HepG2 (cell line): ENCODE results near the gene CD3D. TPM values are rescaled to one million over a fixed set of nuclear protein-coding genes. Genes with fewer than 3 reads are reported as not detected.

Experiments used
- BCL6 ChIP-seq: IDR thresholded peaks from 2 replicates; pipeline ENCODE4 v1.6.1; 2016; ENCODE audit warnings: missing genetic modification reagents, missing compliant biosample characterization
- ELF4 ChIP-seq: sonication (generic); formaldehyde crosslinking; IDR thresholded peaks from 2 replicates; pipeline ENCODE4 v1.5.0; 2020; ENCODE audit warnings: missing genetic modification reagents, mild to moderate bottlenecking, moderate library complexity, borderline replicate concordance
- HDAC1 ChIP-seq: sonication (generic); formaldehyde crosslinking; IDR thresholded peaks from 2 replicates; pipeline ENCODE4 v1.5.1; 2020; ENCODE audit warnings: mild to moderate bottlenecking, missing genetic modification reagents
- HNF4A ChIP-seq: sonication (generic); formaldehyde crosslinking; IDR thresholded peaks from 2 replicates; pipeline ENCODE4 v1.4.0; 2020; ENCODE audit warnings: missing genetic modification reagents
- KLF12 ChIP-seq: sonication (generic); formaldehyde crosslinking; IDR thresholded peaks from 2 replicates; pipeline ENCODE4 v1.4.0; 2020; ENCODE audit warnings: missing genetic modification reagents, borderline replicate concordance
- MIER2 ChIP-seq: IDR thresholded peaks from 2 replicates; pipeline ENCODE4 v1.6.1; 2016; ENCODE audit warnings: missing biosample characterization, missing genetic modification reagents
- NFKB2 ChIP-seq: sonication (generic); formaldehyde crosslinking; IDR thresholded peaks from 2 replicates; pipeline ENCODE4 v1.4.0; 2020; ENCODE audit warnings: missing genetic modification reagents, borderline replicate concordance
- POLR2G ChIP-seq: fragments of 200-400 bp; formaldehyde crosslinking; IDR thresholded peaks from 2 replicates; pipeline ENCODE4 v1.6.1; 2018; ENCODE audit warnings: mild to moderate bottlenecking, low read depth, low read length, moderate library complexity
- RAD51 ChIP-seq: fragments of 450-650 bp; IDR thresholded peaks from 2 replicates; pipeline ENCODE4 v1.6.1; 2016; ENCODE audit warnings: borderline replicate concordance
- REPIN1 ChIP-seq: sonication (generic); formaldehyde crosslinking; IDR thresholded peaks from 2 replicates; pipeline ENCODE4 v1.8.0; 2022; ENCODE audit warnings: missing genetic modification reagents, low read depth, mild to moderate bottlenecking, borderline replicate concordance
- SAFB2 ChIP-seq: sonication (generic); formaldehyde crosslinking; IDR thresholded peaks from 2 replicates; pipeline ENCODE4 v1.5.1; 2020; ENCODE audit warnings: missing genetic modification reagents, low read depth, mild to moderate bottlenecking, borderline replicate concordance
- TMF1 ChIP-seq: sonication (generic); formaldehyde crosslinking; IDR thresholded peaks from 2 replicates; pipeline ENCODE4 v1.8.1; 2022; ENCODE audit warnings: low read depth, missing genetic modification reagents
- ZNF160 ChIP-seq: sonication (generic); formaldehyde crosslinking; IDR thresholded peaks from 2 replicates; pipeline ENCODE4 v1.8.0; 2022; ENCODE audit warnings: mild to moderate bottlenecking, inconsistent platforms, missing genetic modification reagents
- ZNF292 ChIP-seq: sonication (generic); formaldehyde crosslinking; IDR thresholded peaks from 2 replicates; pipeline ENCODE4 v1.8.1; 2022; ENCODE audit warnings: mild to moderate bottlenecking, low read depth, missing genetic modification reagents, borderline replicate concordance
- ZNF772 ChIP-seq: sonication (generic); formaldehyde crosslinking; IDR thresholded peaks from 2 replicates; pipeline ENCODE4 v1.5.0; 2020; ENCODE audit warnings: mild to moderate bottlenecking, missing genetic modification reagents
- ZNF777 ChIP-seq: sonication (generic); formaldehyde crosslinking; IDR thresholded peaks from 2 replicates; pipeline ENCODE4 v1.4.0; 2020; ENCODE audit warnings: missing genetic modification reagents
- polyA plus RNA-seq, 8 experiments: library from polyadenylated mRNA; depleted of rRNA in 3 of 8; stranded (reverse) in 7 of 8; unstranded in 1 of 8; fragments of >200 nt; fragmentation: Illumina TruSeq in 4 of 8; extraction: Trizol in 4 of 8; gene quantifications; 2 replicates each; pipeline versions ENCODE4 v1.2.1 to v1.2.3, GENCODE V29; 2011 to 2016; ENCODE audit warnings: low read depth in 4 of 8, missing spikeins in 1 of 8, mixed read lengths in 1 of 8; ENCODE audit not compliant: insufficient read depth in 1 of 8
- total RNA-seq, 5 experiments: library from RNA; depleted of rRNA; stranded (reverse); fragments of >200 nt; fragmentation: Illumina TruSeq; extraction: Trizol; gene quantifications; 2 replicates each; pipeline ENCODE4 v1.2.3, GENCODE V29; 2016; ENCODE audit warnings: low read depth in 1 of 5
- TF ChIP-seq, protein P1 (sequence below): fragments of 450-650 bp; IDR thresholded peaks from 2 replicates; pipeline ENCODE4 v1.6.1; 2017; ENCODE audit warnings: mild to moderate bottlenecking
- TF ChIP-seq, protein P2 (sequence below): IDR thresholded peaks from 2 replicates; pipeline ENCODE4 v1.6.1; 2016; ENCODE audit warnings: missing genetic modification reagents, missing compliant biosample characterization
- TF ChIP-seq, protein P3 (sequence below): sonication (generic); formaldehyde crosslinking; IDR thresholded peaks from 2 replicates; pipeline ENCODE4 v1.5.0; 2020; ENCODE audit warnings: missing genetic modification reagents
- TF ChIP-seq, protein P4 (sequence below): IDR thresholded peaks from 2 replicates; pipeline ENCODE4 v1.6.1; 2018; ENCODE audit warnings: missing genetic modification reagents
- TF ChIP-seq, protein P5 (sequence below): sonication (generic); formaldehyde crosslinking; IDR thresholded peaks from 2 replicates; pipeline ENCODE4 v1.5.1; 2020; ENCODE audit warnings: missing genetic modification reagents, mild to moderate bottlenecking, borderline replicate concordance

Gene CD3D
- total and polyA plus RNA-seq, 2 of the 13 experiments (the other 11 are each of a cell fraction or from before 2014, with no cell fraction given), result 0.66 to 6.6 TPM

DNA sequence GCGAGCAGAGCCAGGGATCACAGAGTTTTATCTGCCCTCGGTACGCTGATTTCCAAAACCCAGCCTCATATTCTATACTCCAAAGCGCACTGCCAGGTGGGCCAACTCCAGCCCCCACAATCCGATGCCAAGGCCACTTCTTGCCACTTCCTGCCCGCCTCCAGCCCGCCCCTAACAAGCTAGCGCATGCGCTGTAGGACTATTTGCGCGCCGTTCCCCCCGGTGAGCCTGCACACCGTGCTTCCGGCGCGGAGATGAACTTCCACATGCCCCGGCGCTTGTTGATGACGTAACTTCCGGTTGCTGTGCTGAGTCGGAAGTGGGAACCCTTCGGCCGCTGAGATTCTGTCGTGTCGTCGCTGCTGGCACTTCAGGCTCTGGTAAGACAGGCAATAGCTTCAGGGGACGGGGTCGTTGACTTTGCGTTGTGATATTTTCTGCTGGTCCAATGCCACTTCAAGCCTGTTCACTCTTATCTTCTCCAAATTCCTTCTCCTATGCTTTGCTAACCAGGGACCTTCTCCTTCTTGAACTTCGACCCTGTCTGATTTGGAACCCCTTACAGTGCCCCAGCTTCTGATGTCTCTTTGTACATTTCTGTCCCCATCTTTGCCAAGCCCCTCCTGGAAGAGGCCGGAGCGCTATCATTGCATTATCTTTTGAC, 16.9 kb upstream of the CD3D start, which contains the start of gene UBE4A (continued):
- TF ChIP-seq, protein P1, sequence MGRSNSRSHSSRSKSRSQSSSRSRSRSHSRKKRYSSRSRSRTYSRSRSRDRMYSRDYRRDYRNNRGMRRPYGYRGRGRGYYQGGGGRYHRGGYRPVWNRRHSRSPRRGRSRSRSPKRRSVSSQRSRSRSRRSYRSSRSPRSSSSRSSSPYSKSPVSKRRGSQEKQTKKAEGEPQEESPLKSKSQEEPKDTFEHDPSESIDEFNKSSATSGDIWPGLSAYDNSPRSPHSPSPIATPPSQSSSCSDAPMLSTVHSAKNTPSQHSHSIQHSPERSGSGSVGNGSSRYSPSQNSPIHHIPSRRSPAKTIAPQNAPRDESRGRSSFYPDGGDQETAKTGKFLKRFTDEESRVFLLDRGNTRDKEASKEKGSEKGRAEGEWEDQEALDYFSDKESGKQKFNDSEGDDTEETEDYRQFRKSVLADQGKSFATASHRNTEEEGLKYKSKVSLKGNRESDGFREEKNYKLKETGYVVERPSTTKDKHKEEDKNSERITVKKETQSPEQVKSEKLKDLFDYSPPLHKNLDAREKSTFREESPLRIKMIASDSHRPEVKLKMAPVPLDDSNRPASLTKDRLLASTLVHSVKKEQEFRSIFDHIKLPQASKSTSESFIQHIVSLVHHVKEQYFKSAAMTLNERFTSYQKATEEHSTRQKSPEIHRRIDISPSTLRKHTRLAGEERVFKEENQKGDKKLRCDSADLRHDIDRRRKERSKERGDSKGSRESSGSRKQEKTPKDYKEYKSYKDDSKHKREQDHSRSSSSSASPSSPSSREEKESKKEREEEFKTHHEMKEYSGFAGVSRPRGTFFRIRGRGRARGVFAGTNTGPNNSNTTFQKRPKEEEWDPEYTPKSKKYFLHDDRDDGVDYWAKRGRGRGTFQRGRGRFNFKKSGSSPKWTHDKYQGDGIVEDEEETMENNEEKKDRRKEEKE, result no peak
- TF ChIP-seq ZNF160, result 0 out of 2 replicates have a peak, but pooled peaks have one; percentile 29
- TF ChIP-seq, protein P2, sequence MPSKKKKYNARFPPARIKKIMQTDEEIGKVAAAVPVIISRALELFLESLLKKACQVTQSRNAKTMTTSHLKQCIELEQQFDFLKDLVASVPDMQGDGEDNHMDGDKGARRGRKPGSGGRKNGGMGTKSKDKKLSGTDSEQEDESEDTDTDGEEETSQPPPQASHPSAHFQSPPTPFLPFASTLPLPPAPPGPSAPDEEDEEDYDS (CRISPR knock-in tag), result 0 out of 2 replicates have a peak, but pooled peaks have one; percentile 59
- TF ChIP-seq POLR2G, result peak; percentile 89
- peak; percentile 84; the same call in 1 of the 2 replicates for TF ChIP-seq NFKB2 (CRISPR knock-in tag)
- peak; percentile 55; the same call in 1 of the 2 replicates for TF ChIP-seq ZNF777
- peak; percentile 83; the same call in 1 of the 2 replicates for TF ChIP-seq REPIN1 (CRISPR knock-in tag)
- TF ChIP-seq HNF4A (CRISPR knock-in tag), result peak; percentile 60; the same call in 1 of the 2 replicates
- 0 out of 2 replicates have a peak, but pooled peaks have one; percentile 49 for TF ChIP-seq TMF1 (CRISPR knock-in tag)
- TF ChIP-seq, protein P3, sequence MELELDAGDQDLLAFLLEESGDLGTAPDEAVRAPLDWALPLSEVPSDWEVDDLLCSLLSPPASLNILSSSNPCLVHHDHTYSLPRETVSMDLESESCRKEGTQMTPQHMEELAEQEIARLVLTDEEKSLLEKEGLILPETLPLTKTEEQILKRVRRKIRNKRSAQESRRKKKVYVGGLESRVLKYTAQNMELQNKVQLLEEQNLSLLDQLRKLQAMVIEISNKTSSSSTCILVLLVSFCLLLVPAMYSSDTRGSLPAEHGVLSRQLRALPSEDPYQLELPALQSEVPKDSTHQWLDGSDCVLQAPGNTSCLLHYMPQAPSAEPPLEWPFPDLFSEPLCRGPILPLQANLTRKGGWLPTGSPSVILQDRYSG (CRISPR knock-in tag), result no peak
- TF ChIP-seq BCL6 (CRISPR knock-in tag), result 0 out of 2 replicates have a peak, but pooled peaks have one; percentile 21
- peak; percentile 57; the same call in 1 of the 2 replicates for TF ChIP-seq MIER2 (CRISPR knock-in tag)
- 0 out of 2 replicates have a peak, but pooled peaks have one; percentile 29 for TF ChIP-seq ZNF772 (CRISPR knock-in tag)
- TF ChIP-seq, protein P4, sequence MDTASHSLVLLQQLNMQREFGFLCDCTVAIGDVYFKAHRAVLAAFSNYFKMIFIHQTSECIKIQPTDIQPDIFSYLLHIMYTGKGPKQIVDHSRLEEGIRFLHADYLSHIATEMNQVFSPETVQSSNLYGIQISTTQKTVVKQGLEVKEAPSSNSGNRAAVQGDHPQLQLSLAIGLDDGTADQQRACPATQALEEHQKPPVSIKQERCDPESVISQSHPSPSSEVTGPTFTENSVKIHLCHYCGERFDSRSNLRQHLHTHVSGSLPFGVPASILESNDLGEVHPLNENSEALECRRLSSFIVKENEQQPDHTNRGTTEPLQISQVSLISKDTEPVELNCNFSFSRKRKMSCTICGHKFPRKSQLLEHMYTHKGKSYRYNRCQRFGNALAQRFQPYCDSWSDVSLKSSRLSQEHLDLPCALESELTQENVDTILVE (CRISPR knock-in tag), result peak; percentile 58; the same call in 1 of the 2 replicates
- no peak for TF ChIP-seq RAD51
- TF ChIP-seq HDAC1 (CRISPR knock-in tag), result peak; percentile 93
- TF ChIP-seq SAFB2 (CRISPR knock-in tag), result peak; percentile 21; the same call in 1 of the 2 replicates
- TF ChIP-seq ELF4 (CRISPR knock-in tag), result peak; percentile 80; the same call in 1 of the 2 replicates
- TF ChIP-seq KLF12 (CRISPR knock-in tag), result peak; percentile 21; the same call in 1 of the 2 replicates
- TF ChIP-seq, protein P5, sequence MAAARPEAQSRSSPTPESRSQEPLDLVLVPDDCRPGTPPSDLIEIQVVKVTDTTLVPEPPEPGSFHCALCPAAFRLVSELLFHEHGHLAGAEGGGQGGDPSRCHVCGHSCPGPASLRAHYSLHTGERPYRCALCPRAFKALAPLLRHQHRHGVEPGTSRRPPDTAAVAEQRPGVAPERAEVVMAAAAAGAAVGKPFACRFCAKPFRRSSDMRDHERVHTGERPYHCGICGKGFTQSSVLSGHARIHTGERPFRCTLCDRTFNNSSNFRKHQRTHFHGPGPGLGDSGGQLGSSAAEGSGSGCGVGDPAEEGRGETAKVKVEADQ (CRISPR knock-in tag), result 0 out of 2 replicates have a peak, but pooled peaks have one; percentile 50
- TF ChIP-seq ZNF292 (CRISPR knock-in tag), result peak; percentile 49; the same call in 1 of the 2 replicates
